Measurements from ENCODE around the gene GRAMD1B.

- TF ChIP-seq CTCF (IDR thresholded peaks at IDR 0.05; ENCODE audit: borderline replicate concordance, extremely low read depth, low read length, poor library complexity, severe bottlenecking): no peak
- TF ChIP-seq EZH2 (IDR thresholded peaks at IDR 0.05; ENCODE audit: borderline replicate concordance, low read depth, low read length, severe bottlenecking): no peak
These were observed 16.4 kb upstream of the GRAMD1B start for GRCh38 chr11:123413636-123414035.
